ENCODE data around the gene MLX. TPM values are rescaled to one million over a fixed set of nuclear protein-coding genes. Genes with fewer than 3 reads are reported as not detected.
A peak's percentile ranks its signal among the peaks of the same experiment; 100 is the strongest.

The MLX gene
- total RNA-seq, 2 experiments from 2014 or later = 29.2 to 32.1 TPM

- intact Hi-C loops (cut with DNase I, micrococcal nuclease) = loop anchor here (2.0 to 5.0 kb wide), 2 partner anchors 99 to 252 kb away; partner anchors contain the start of gene PSME3 (in 1 of the 2)
- peaks cover 18% of the 10 kb centered on the region for H3K4me1 ChIP-seq (ENCODE audit: insufficient read depth, low read length)
- no peak for ATAC-seq (ENCODE audit: poor library complexity)
- CTCF ChIA-PET = interaction anchor here (2.2 kb wide), 1 partner anchor 183 kb away, joined by 9 read pairs; no protein-coding TSS in a partner anchor
- H3K27me3 Mint-ChIP-seq = no peaks in the 10 kb centered on the region
- H3K27me3 ChIP-seq (ENCODE audit: control insufficient read depth in 1 of 2, insufficient read depth in 2 of 2, low read length in 2 of 2) = no peaks in the 10 kb centered on the region
- POLR2A ChIA-PET = interaction anchor here (1.1 kb wide), 1 partner anchor 99 kb away, joined by 3 read pairs; no protein-coding TSS in a partner anchor
- H3K9me3 ChIP-seq (ENCODE audit: control insufficient read depth in 1 of 2, insufficient read depth in 1 of 2, low read length in 2 of 2) = no peaks in the 10 kb centered on the region
- peak overlapping the region; percentile 24 for H3K27ac Mint-ChIP-seq
- H3K4me3 ChIP-seq (ENCODE audit: low read length) = no peak overlapping the region
- H3K4me1 Mint-ChIP-seq (ENCODE audit: low read depth) = peaks cover 25% of the 10 kb centered on the region
- peaks cover 53% of the 10 kb centered on the region for H3K36me3 ChIP-seq (ENCODE audit: insufficient read depth, low read length)
- TF ChIP-seq, protein P1, sequence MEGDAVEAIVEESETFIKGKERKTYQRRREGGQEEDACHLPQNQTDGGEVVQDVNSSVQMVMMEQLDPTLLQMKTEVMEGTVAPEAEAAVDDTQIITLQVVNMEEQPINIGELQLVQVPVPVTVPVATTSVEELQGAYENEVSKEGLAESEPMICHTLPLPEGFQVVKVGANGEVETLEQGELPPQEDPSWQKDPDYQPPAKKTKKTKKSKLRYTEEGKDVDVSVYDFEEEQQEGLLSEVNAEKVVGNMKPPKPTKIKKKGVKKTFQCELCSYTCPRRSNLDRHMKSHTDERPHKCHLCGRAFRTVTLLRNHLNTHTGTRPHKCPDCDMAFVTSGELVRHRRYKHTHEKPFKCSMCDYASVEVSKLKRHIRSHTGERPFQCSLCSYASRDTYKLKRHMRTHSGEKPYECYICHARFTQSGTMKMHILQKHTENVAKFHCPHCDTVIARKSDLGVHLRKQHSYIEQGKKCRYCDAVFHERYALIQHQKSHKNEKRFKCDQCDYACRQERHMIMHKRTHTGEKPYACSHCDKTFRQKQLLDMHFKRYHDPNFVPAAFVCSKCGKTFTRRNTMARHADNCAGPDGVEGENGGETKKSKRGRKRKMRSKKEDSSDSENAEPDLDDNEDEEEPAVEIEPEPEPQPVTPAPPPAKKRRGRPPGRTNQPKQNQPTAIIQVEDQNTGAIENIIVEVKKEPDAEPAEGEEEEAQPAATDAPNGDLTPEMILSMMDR (IDR thresholded peaks at IDR 0.05) = no peak
- DNase-seq = no peak
- no peak overlapping the region for H3K27ac ChIP-seq (ENCODE audit: low read depth in 1 of 2, low read length in 2 of 2)
- H3K9me3 Mint-ChIP-seq = no peaks in the 10 kb centered on the region
- H3K4me3 Mint-ChIP-seq = peak overlapping the region; percentile 74
- peaks cover 68% of the 10 kb centered on the region for H3K36me3 Mint-ChIP-seq (ENCODE audit: low read depth)
Measured at GRCh38 chr17:42579794-42580551, 13.1 kb downstream of the MLX start.

- POLR2A ChIA-PET = interaction anchor here (0.6 kb wide), 1 partner anchor 145 kb away, joined by 3 read pairs; no protein-coding TSS in a partner anchor
- Histone ChIP-seq H3K27me3 (ENCODE audit: control insufficient read depth in 1 of 2, insufficient read depth in 2 of 2, low read length in 2 of 2) (no peaks in the 10 kb centered on the region), H3K36me3 (ENCODE audit: insufficient read depth, low read length) (peaks cover 68% of the 10 kb centered on the region), H3K9me3 (ENCODE audit: control insufficient read depth in 1 of 2, insufficient read depth in 1 of 2, low read length in 2 of 2) (no peaks in the 10 kb centered on the region), H3K4me1 (ENCODE audit: insufficient read depth, low read length) (peaks cover 18% of the 10 kb centered on the region), H3K27ac (ENCODE audit: low read depth in 1 of 2, low read length in 2 of 2) (no peak overlapping the region), H3K4me3 (ENCODE audit: low read length) (no peak overlapping the region)
- intact Hi-C loops (cut with DNase I, micrococcal nuclease) = no loop called here
- H3K27ac Mint-ChIP-seq = no peak overlapping the region
- H3K27me3 Mint-ChIP-seq = no peaks in the 10 kb centered on the region
- H3K4me3 Mint-ChIP-seq = no peak overlapping the region
- H3K4me1 Mint-ChIP-seq (ENCODE audit: low read depth) = peaks cover 16% of the 10 kb centered on the region
- CTCF ChIA-PET = no interaction called here
- H3K36me3 Mint-ChIP-seq (ENCODE audit: low read depth) = peaks cover 83% of the 10 kb centered on the region
- TF ChIP-seq, protein P1 (IDR thresholded peaks at IDR 0.05) = no peak
- H3K9me3 Mint-ChIP-seq = no peaks in the 10 kb centered on the region
- DNase-seq = no peak
- no peak for ATAC-seq (ENCODE audit: poor library complexity)
Measured at GRCh38 chr17:42581744-42582270, 14.9 kb downstream of the MLX start.

DNA sequence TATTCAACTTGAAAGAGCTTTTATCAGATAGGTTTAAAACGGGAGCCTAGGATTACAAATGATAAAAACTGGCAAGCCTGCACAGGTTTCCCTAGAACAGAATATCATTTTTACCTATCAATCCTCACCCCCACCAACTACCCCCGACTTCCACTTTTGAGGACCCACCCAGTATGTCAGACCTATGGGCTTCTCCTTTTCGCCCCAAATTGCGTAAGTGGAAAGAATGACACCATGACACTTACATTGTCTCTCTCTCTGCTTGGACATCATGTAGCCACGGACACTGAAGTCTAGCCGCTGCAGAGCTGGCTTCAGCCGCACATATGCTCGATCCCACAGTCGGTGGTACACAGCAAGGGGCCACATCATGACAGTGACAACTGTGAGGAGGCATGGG, 18.0 kb downstream of the MLX start:
- CTCF ChIA-PET = no interaction called here
- peaks cover 96% of the 10 kb centered on the region for H3K36me3 Mint-ChIP-seq (ENCODE audit: low read depth)
- intact Hi-C loops (cut with DNase I, micrococcal nuclease) = no loop called here
- TF ChIP-seq, protein P1 (IDR thresholded peaks at IDR 0.05) = no peak
- no peaks in the 10 kb centered on the region for H3K27me3 ChIP-seq (ENCODE audit: control insufficient read depth in 1 of 2, insufficient read depth in 2 of 2, low read length in 2 of 2)
- no peaks in the 10 kb centered on the region for H3K27me3 Mint-ChIP-seq
- ATAC-seq (ENCODE audit: poor library complexity) (no peak), DNase-seq (no peak)
- H3K9me3 Mint-ChIP-seq = no peaks in the 10 kb centered on the region
- no peak overlapping the region for H3K4me3 ChIP-seq (ENCODE audit: low read length)
- H3K27ac ChIP-seq (ENCODE audit: low read depth in 1 of 2, low read length in 2 of 2) = no peak overlapping the region
- peaks cover 95% of the 10 kb centered on the region for H3K36me3 ChIP-seq (ENCODE audit: insufficient read depth, low read length)
- H3K4me1 Mint-ChIP-seq (ENCODE audit: low read depth) = no peaks in the 10 kb centered on the region
- POLR2A ChIA-PET = interaction anchor here (1.0 kb wide), 1 partner anchor 25 kb away, joined by 3 read pairs; the partner anchor contains the start of gene TUBG1
- H3K9me3 ChIP-seq (ENCODE audit: control insufficient read depth in 1 of 2, insufficient read depth in 1 of 2, low read length in 2 of 2) = no peaks in the 10 kb centered on the region
- H3K27ac Mint-ChIP-seq = no peak overlapping the region
- H3K4me3 Mint-ChIP-seq = no peak overlapping the region
- no peaks in the 10 kb centered on the region for H3K4me1 ChIP-seq (ENCODE audit: insufficient read depth, low read length)
